ENCODE results near the gene ZHX3. TPM values are rescaled to one million over a fixed set of nuclear protein-coding genes. Genes with fewer than 3 reads are reported as not detected.
A peak's percentile ranks its signal among the peaks of the same experiment; 100 is the strongest.

Gene ZHX3
- total and polyA plus RNA-seq, 2 of the 4 experiments (the other 2 are of a cell fraction), result 25.0 to 28.0 TPM

- H2AK9ac ChIP-seq (replicated peaks; ENCODE audit: low read depth, low read length, poor library complexity), result no peak overlapping the region
- H2AK5ac ChIP-seq (ENCODE audit: low read depth, low read length), result peak overlapping the region; percentile 26; the same call in 1 of the 2 replicates
- ChIA-PET POLR2A (ENCODE audit: unreplicated experiment) (interaction anchor here (0.9 kb wide), 1 partner anchor 386 kb away, joined by 6 read pairs; no protein-coding TSS in a partner anchor), CTCF (interaction anchor here (1.2 kb wide), 1 partner anchor 18 kb away, joined by 3 read pairs; no protein-coding TSS in a partner anchor)
- H4K5ac ChIP-seq (ENCODE audit: low read depth, low read length), result no peak overlapping the region
- H3K9ac ChIP-seq (ENCODE audit: low read depth, low read length), result no peak overlapping the region
- H4K8ac ChIP-seq (ENCODE audit: low read depth in 2 of 2, low read length in 2 of 2), result no peak overlapping the region
- H4K91ac ChIP-seq (ENCODE audit: insufficient read depth, low read depth, low read length), result no peak overlapping the region
- peaks cover 33 to 61% of the 10 kb centered on the region in 2 experiments for H3K79me1 ChIP-seq (ENCODE audit: low read depth in 1 of 2, low read length in 2 of 2)
- H2BK15ac ChIP-seq (ENCODE audit: low read depth, low read length), result no peak overlapping the region
- no peaks in the 10 kb centered on the region for H4K20me1 ChIP-seq (ENCODE audit: insufficient read depth, low read length)
- no peak overlapping the region for H3K4me2 ChIP-seq (ENCODE audit: low read depth, low read length)
- no peak overlapping the region for H2AFZ ChIP-seq (replicated peaks; ENCODE audit: low read length, poor library complexity)
- no peak for TF ChIP-seq MAZ (IDR thresholded peaks at IDR 0.05; ENCODE audit: borderline replicate concordance, low read depth, low read length)
- no peak for TF ChIP-seq NFE2L2 (IDR thresholded peaks at IDR 0.05; ENCODE audit: low read depth, low read length)
- TF ChIP-seq BHLHE40 (IDR thresholded peaks at IDR 0.05; ENCODE audit: low read depth, low read length), result no peak
- TF ChIP-seq CTCF (conservative IDR thresholded peaks at IDR 0.05; ENCODE audit: low read depth, low read length), result no peak
- TF ChIP-seq MAFK (IDR thresholded peaks at IDR 0.05; ENCODE audit: low read depth, low read length), result no peak
- TF ChIP-seq FOS (IDR thresholded peaks at IDR 0.05; ENCODE audit: low read depth, low read length), result no peak
- TF ChIP-seq USF2 (IDR thresholded peaks at IDR 0.05; ENCODE audit: low read depth, low read length), result no peak
- no peak for TF ChIP-seq SMC3 (IDR thresholded peaks at IDR 0.05; ENCODE audit: low read depth, low read length)
- no peak for TF ChIP-seq POLR2A (IDR thresholded peaks at IDR 0.05; ENCODE audit: low read depth, low read length)
- TF ChIP-seq MXI1 (IDR thresholded peaks at IDR 0.05; ENCODE audit: borderline replicate concordance, low read depth, low read length), result no peak
- TF ChIP-seq CHD1 (IDR thresholded peaks at IDR 0.05; ENCODE audit: low read depth, low read length), result no peak
- TF ChIP-seq RAD21 (IDR thresholded peaks at IDR 0.05; ENCODE audit: low read length), result no peak
- TF ChIP-seq RFX5 (IDR thresholded peaks at IDR 0.05; ENCODE audit: low read depth, low read length), result no peak
- TF ChIP-seq RCOR1 (IDR thresholded peaks at IDR 0.05; ENCODE audit: insufficient replicate concordance, low read length), result no peak
- TF ChIP-seq ELK1 (IDR thresholded peaks at IDR 0.05; ENCODE audit: borderline replicate concordance, low read depth, low read length), result no peak
- TF ChIP-seq CEBPB (IDR thresholded peaks at IDR 0.05; ENCODE audit: low read depth, low read length), result no peak
- H3K9me1 ChIP-seq (ENCODE audit: insufficient read depth, low read length), result peaks cover 7% of the 10 kb centered on the region; the same call in 1 of the 2 replicates
- no peak overlapping the region for H2BK120ac ChIP-seq (ENCODE audit: low read depth, low read length)
- no peaks in the 10 kb centered on the region for H3K27me3 ChIP-seq (ENCODE audit: control insufficient read depth, insufficient read depth, low read length)
- no TSS peak for BruUV-seq (replicated peaks)
- ATAC-seq (ENCODE audit: low read depth) (peak; percentile 83), DNase-seq (peak; percentile 73)
- intact Hi-C loops (cut with micrococcal nuclease), result loop anchor here (5.0 kb wide), 1 partner anchor 42 kb away; the partner anchor contains the start of gene ZHX3
- no peak overlapping the region for H3K56ac ChIP-seq (ENCODE audit: extremely low read depth, insufficient read depth, low read length)
- in situ Hi-C loops (cut with MboI; ENCODE audit: low sequenced_read_pairs), result no loop called here
- no peak overlapping the region; the same call in 1 of the 2 replicates for H3K14ac ChIP-seq (replicated peaks; ENCODE audit: low read depth, low read length)
- H3K4me1 ChIP-seq (ENCODE audit: control insufficient read depth, insufficient read depth, low read length), result peaks cover 13% of the 10 kb centered on the region
- no peaks in the 10 kb centered on the region for H3K9me3 ChIP-seq (ENCODE audit: control insufficient read depth, insufficient read depth, low read length)
- no peak overlapping the region for H3K18ac ChIP-seq (ENCODE audit: low read depth, low read length)
- H2BK20ac ChIP-seq (ENCODE audit: low read depth, low read length), result no peak overlapping the region
- H3K23ac ChIP-seq (ENCODE audit: low read depth, low read length), result 0 out of 2 replicates have a peak overlapping the region, but pooled peaks have one; percentile 25
- H3K4ac ChIP-seq (ENCODE audit: low read depth, low read length), result no peak overlapping the region
- dilution Hi-C loops (cut with HindIII; ENCODE audit: low sequenced_read_pairs, unreplicated experiment), result no loop called here
- no peaks in the 10 kb centered on the region for H3K36me3 ChIP-seq (ENCODE audit: control insufficient read depth, insufficient read depth, low read length)
- H3K27ac ChIP-seq (ENCODE audit: insufficient read depth, low read length), result no peak overlapping the region
- no peak overlapping the region for H3K4me3 ChIP-seq (ENCODE audit: insufficient read depth, low read depth, low read length)
- 70% methylated on average over 4 of the region's 4 CpGs; no CpG with 5 or more reads in 1 of the 2 experiments for WGBS, 2 experiments (ENCODE audit: extremely low coverage in 2 of 2, insufficient read length in 1 of 2)
- H2BK5ac ChIP-seq (ENCODE audit: low read depth, low read length, poor library complexity, severe bottlenecking), result no peak overlapping the region
Observed at GRCh38 chr20:41275301-41275731, 42.2 kb downstream of the ZHX3 start.
